Heart left ventricle (tissue), 13 donors: Measurements from ENCODE around the gene USP51.
"Not testable (repeated sequence)": the region's sequence is repeated elsewhere in the genome, so short reads cannot be mapped to it uniquely, and the experiment has no call there.

Experiments
- POLR2A ChIP-seq, 2 donors: fragments of 450-650 bp; IDR thresholded peaks; one replicate each; pipeline ENCODE4 v1.6.1; 2017; ENCODE audit warnings: antibody characterized with exemption in 2 of 2, mild to moderate bottlenecking in 2 of 2, moderate library complexity in 2 of 2
- TF ChIP-seq, protein P1 (sequence below), 12 donors: fragments of 200-600 bp; sonication (generic) in 4 of 12; IDR thresholded peaks; one replicate each; pipeline versions ENCODE4 v1.5.0 to v1.8.0; 2018 to 2022; ENCODE audit warnings: antibody characterized with exemption in 12 of 12, mild to moderate bottlenecking in 5 of 12
- donor health status: ischemic (EF 13 %, LVEDD 7.1; RV severe dilation, severe dysfunction).
- donor health status: DM: no; HTN: yes; CAD: no.
- donor health status: DM: no; HTN: no; CAD: no.
- donor health status: ischemic (EF 25% LVEDD 6.9; RV normal size, moderate dysfunction).
- donor health status: ischemic (EF 25% LVEDD 5.7; RV mildly dilated, moderate dysfunction).
- donor health status: ischemic (EF 35%, LVEDD 5.7; RV mildly dilated, moderate dysfunction).
- donor health status: nonischemic (EF 11% LVEDD 7.7; RV severe dilation, severe dysfunction).
- donor health status: DM: yes; HTN: yes; CAD: no.
- donor health status: PGD.
- donor health status: ischemic (EF 29% LVEDD 5.4; RV normal size, mild dysfunction).
- donor health status: nonischemic (EF 23%, LVEDD 6.1; RV moderate dilation, normal function).

DNA sequence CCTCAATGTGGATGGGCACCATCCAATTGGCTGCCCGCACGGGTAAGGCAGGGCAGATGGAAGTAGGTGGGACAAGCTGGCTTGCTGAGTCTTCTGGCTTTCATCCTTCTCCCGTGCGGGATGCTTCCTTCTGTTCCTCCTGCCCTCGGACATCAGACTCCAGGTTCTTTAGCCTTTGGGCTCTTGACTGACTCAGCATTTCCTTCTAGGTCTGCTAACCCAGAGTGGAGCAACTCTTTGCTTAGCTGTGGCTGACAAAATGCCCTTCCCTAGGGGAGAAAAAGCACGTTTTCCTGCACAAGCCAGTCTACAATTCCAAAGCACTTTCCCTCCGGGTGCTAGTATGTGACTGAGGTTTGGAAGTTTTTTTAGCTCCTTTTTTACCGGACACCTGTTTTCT lies 9.7 kb downstream of the USP51 start:
- not testable (repeated sequence) for TF ChIP-seq POLR2A (IDR thresholded peaks at IDR 0.05)
- TF ChIP-seq, protein P1, sequence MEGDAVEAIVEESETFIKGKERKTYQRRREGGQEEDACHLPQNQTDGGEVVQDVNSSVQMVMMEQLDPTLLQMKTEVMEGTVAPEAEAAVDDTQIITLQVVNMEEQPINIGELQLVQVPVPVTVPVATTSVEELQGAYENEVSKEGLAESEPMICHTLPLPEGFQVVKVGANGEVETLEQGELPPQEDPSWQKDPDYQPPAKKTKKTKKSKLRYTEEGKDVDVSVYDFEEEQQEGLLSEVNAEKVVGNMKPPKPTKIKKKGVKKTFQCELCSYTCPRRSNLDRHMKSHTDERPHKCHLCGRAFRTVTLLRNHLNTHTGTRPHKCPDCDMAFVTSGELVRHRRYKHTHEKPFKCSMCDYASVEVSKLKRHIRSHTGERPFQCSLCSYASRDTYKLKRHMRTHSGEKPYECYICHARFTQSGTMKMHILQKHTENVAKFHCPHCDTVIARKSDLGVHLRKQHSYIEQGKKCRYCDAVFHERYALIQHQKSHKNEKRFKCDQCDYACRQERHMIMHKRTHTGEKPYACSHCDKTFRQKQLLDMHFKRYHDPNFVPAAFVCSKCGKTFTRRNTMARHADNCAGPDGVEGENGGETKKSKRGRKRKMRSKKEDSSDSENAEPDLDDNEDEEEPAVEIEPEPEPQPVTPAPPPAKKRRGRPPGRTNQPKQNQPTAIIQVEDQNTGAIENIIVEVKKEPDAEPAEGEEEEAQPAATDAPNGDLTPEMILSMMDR (IDR thresholded peaks at IDR 0.05) = not testable (repeated sequence)
